HCT116 (cell line): ENCODE data around the gene PAGR1. TPM values are rescaled to one million over a fixed set of nuclear protein-coding genes. Genes with fewer than 3 reads are reported as not detected.
A peak's percentile ranks its signal among the peaks of the same experiment; 100 is the strongest.

ENCODE experiments used
- ATAC-seq: fragments of 200-7000 bp; cut with Tn5 transposase; 2 replicates; pipeline ENCODE4 v1.9.1; 2020; ENCODE audit warnings: mild to moderate bottlenecking, moderate library complexity
- BruUV-seq: library from RNA; stranded (reverse); fragments of 400-500 nt; replicated peaks from 2 replicates; lab custom pipeline; 2021; lab: Mats Ljungman, UMichigan
- CTCF ChIA-PET: fragments of 300-600 bp; sonication (Branson Sonifier 250); formaldehyde crosslinking; loops from one replicate; lab custom pipeline; 2021; ENCODE audit warnings: antibody characterized with exemption; lab: Charles Lee
- POLR2A ChIA-PET: fragments of 300-600, 350-600 bp; sonication (Branson Sonifier 250); formaldehyde crosslinking; loops from one replicate; lab custom pipeline; 2021; ENCODE audit warnings: antibody characterized with exemption; lab: Charles Lee
- RAD21 ChIA-PET, 2 experiments: fragments of 300-600 bp; sonication (Branson Sonifier 250); formaldehyde crosslinking; loops; one replicate each; lab custom pipeline; 2023; ENCODE audit warnings: low total read pairs in 2 of 2; ENCODE audit not compliant: uncharacterized antibody in 2 of 2, unreplicated experiment in 2 of 2, low non-redundant PET in 1 of 2; lab: Charles Lee
- DNase-seq: peaks from one replicate; pipeline ENCODE4 v3.0.0-alpha.2; 2010; ENCODE audit warnings: low read depth, low spot score
- H2AFZ ChIP-seq: fragments of 200-600 bp; shearing (Covaris generic), sonication (generic); 2 replicates; pipeline ENCODE4 v1.6.1; 2017; ENCODE audit warnings: low read depth, mixed run types, mixed read lengths, antibody characterized with exemption, low read length; ENCODE audit not compliant: poor library complexity, severe bottlenecking
- H3K27ac ChIP-seq: 2 replicates; pipeline ENCODE4 v1.5.1; 2012; ENCODE audit warnings: low read depth, low read length
- H3K27me3 ChIP-seq: fragments of 200-600 bp; sonication (generic); 2 replicates; pipeline ENCODE4 v1.6.1; 2016; ENCODE audit warnings: mixed run types, low read length, mixed read lengths; ENCODE audit not compliant: insufficient read depth
- H3K36me3 ChIP-seq, 2 experiments: fragments of 200-500 bp in 1 of 2; fragments of 200-600 bp in 1 of 2; sonication (Bioruptor generic) in 1 of 2; sonication (generic) in 1 of 2; 2 replicates each; pipeline versions ENCODE4 v1.5.1 to v1.6.1; 2014 to 2016; ENCODE audit warnings: low read length in 2 of 2, inconsistent platforms in 1 of 2, mixed read lengths in 1 of 2, mixed run types in 1 of 2; ENCODE audit not compliant: insufficient read depth in 2 of 2, control insufficient read depth in 1 of 2
- H3K4me1 ChIP-seq, 2 experiments: fragments of 200-600 bp in 1 of 2; sonication (generic) in 1 of 2; 2 replicates each; pipeline versions ENCODE4 v1.5.1 to v1.6.1; 2012 to 2017; ENCODE audit warnings: low read length in 2 of 2, inconsistent platforms in 1 of 2, mild to moderate bottlenecking in 1 of 2, mixed read lengths in 1 of 2, mixed run types in 1 of 2, moderate library complexity in 1 of 2; ENCODE audit not compliant: insufficient read depth in 2 of 2, control insufficient read depth in 1 of 2
- H3K4me2 ChIP-seq: fragments of 200-600 bp; sonication (generic); 2 replicates; pipeline ENCODE4 v1.6.1; 2017; ENCODE audit warnings: mixed run types, low read length, mixed read lengths
- H3K4me3 ChIP-seq, 2 experiments: fragments of 200-600 bp in 1 of 2; sonication (generic) in 1 of 2; replicated peaks in 1 of 2; 2 replicates each; pipeline ENCODE4 v1.5.1; 2011 to 2016; ENCODE audit warnings: low read length in 2 of 2, control low read depth in 1 of 2, low read depth in 1 of 2, mild to moderate bottlenecking in 1 of 2, mixed read lengths in 1 of 2, mixed run types in 1 of 2
- H3K79me2 ChIP-seq: fragments of 200-600 bp; sonication (generic); 2 replicates; pipeline ENCODE4 v1.6.1; 2017; ENCODE audit warnings: mild to moderate bottlenecking, mixed run types, low read length, moderate library complexity, mixed read lengths; ENCODE audit not compliant: insufficient read depth
- H3K9ac ChIP-seq: fragments of 200-600 bp; sonication (generic); 2 replicates; pipeline ENCODE4 v1.6.1; 2016; ENCODE audit warnings: low read length, mixed read lengths
- H3K9me2 ChIP-seq: fragments of 200-600 bp; sonication (generic), shearing (Covaris generic); 2 replicates; pipeline ENCODE4 v1.6.1; 2017; ENCODE audit warnings: mixed run types, mild to moderate bottlenecking, moderate library complexity; ENCODE audit not compliant: insufficient read depth
- H3K9me3 ChIP-seq, 2 experiments: fragments of 200-500 bp in 1 of 2; fragments of 200-600 bp in 1 of 2; sonication (Bioruptor generic) in 1 of 2; sonication (generic) in 1 of 2; 2 replicates each; pipeline ENCODE4 v1.6.1; 2014 to 2017; ENCODE audit warnings: low read length in 2 of 2, mixed read lengths in 2 of 2, inconsistent platforms in 1 of 2, low read depth in 1 of 2, mild to moderate bottlenecking in 1 of 2, mixed run types in 1 of 2, moderate library complexity in 1 of 2; ENCODE audit not compliant: control insufficient read depth in 1 of 2, insufficient read depth in 1 of 2
- H4K20me1 ChIP-seq: fragments of 200-600 bp; sonication (generic), shearing (Covaris generic); 2 replicates; pipeline ENCODE4 v1.6.1; 2017; ENCODE audit warnings: mixed run types, mild to moderate bottlenecking, moderate library complexity; ENCODE audit not compliant: insufficient read depth
- EGR1 ChIP-seq: IDR thresholded peaks from 2 replicates; pipeline ENCODE4 v1.6.1; 2012; ENCODE audit warnings: low read depth
- FOSL1 ChIP-seq: IDR thresholded peaks from 2 replicates; pipeline ENCODE4 v1.6.1; 2012; ENCODE audit warnings: low read depth
- JUND ChIP-seq: IDR thresholded peaks from 2 replicates; pipeline ENCODE4 v1.6.1; 2012
- POLR2AphosphoS5 ChIP-seq: IDR thresholded peaks from 2 replicates; pipeline ENCODE4 v1.6.1; 2011; ENCODE audit warnings: mild to moderate bottlenecking, low read depth, low read length, moderate library complexity
- SP1 ChIP-seq: IDR thresholded peaks from 2 replicates; pipeline ENCODE4 v1.6.1; 2012; ENCODE audit warnings: low read depth
- ZNF274 ChIP-seq: fragments of 200-500 bp; sonication (Bioruptor generic); IDR thresholded peaks from 2 replicates; pipeline ENCODE4 v1.6.1; 2014; ENCODE audit warnings: mild to moderate bottlenecking, low read depth, low read length, inconsistent platforms
- intact Hi-C: fragments of 100-400 bp; cut with micrococcal nuclease; formaldehyde crosslinking; loops from 2 replicates; pipeline ENCODE4 v1.10.0; 2022
- total RNA-seq: library from RNA; stranded (reverse); gene quantifications from one replicate; pipeline ENCODE4 v1.2.1, GENCODE V29; 2021; ENCODE audit not compliant: unreplicated experiment

PAGR1 gene
- total RNA-seq, 1 experiment from 2014 or later, result 28.9 TPM

DNA sequence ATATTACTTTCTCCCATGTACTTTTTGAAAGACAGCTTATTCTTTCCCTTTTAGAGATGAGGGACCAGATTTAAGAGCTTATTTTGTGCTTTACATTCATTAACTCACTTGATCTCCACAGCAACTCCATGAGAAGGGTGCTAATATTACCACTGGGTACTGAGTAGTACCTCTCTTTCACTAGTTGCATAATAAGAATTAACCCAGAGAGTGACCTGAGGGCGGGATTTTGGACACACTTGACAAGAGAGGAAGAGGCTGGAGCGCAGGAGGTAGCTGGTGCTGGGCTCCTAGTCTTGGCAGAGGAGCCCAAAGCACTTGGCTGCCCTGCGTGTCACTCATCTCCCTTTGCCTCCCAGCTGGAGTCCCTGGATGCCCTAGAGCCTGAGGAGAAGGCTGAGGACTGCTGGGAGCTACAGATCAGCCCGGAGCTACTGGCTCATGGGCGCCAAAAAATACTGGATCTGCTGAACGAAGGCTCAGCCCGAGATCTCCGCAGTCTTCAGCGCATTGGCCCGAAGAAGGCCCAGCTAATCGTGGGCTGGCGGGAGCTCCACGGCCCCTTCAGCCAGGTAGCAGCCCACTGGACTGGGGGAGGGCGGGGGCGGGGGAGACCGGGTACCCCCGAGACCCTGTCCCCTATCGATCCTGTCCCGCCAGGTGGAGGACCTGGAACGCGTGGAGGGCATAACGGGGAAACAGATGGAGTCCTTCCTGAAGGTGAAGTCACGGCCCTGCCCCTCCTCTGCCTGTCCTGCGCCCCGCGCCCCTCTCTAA is 11.3 kb upstream of the PAGR1 start:
- BruUV-seq, result TSS peak; percentile 68
- H4K20me1 ChIP-seq, result no peaks in the 10 kb centered on the region
- peak overlapping the region; percentile 67 to 70 for H3K4me3 ChIP-seq
- H3K27ac ChIP-seq, result peak overlapping the region; percentile 85
- H3K4me2 ChIP-seq, result peak overlapping the region; percentile 87
- RAD21 ChIA-PET, result interaction anchor here (0.6 to 1.1 kb wide), 2 partner anchors 14 to 104 kb away, joined by 3 to 4 read pairs; partner anchors contain the start of gene KIF22 (in 1 of the 2)
- TF ChIP-seq POLR2AphosphoS5, result peak; percentile 20; the same call in 1 of the 2 replicates
- TF ChIP-seq EGR1, result no peak
- TF ChIP-seq JUND, result no peak
- TF ChIP-seq SP1, result no peak
- no peak for TF ChIP-seq FOSL1
- TF ChIP-seq ZNF274, result no peak
- CTCF ChIA-PET, result interaction anchor here (1.5 to 2.3 kb wide), 2 partner anchors 15 to 43 kb away, joined by 5 to 6 read pairs; partner anchors contain the start of gene KIF22
- intact Hi-C loops, result loop anchor here (2.0 kb wide), 1 partner anchor 14 kb away; the partner anchor contains the start of gene KIF22
- peaks cover 11 to 40% of the 10 kb centered on the region in 2 experiments; a peak in 3 of 4 replicates for H3K36me3 ChIP-seq
- H3K79me2 ChIP-seq, result peaks cover 25% of the 10 kb centered on the region
- no peaks in the 10 kb centered on the region for H3K9me3 ChIP-seq
- POLR2A ChIA-PET, result interaction anchor here (0.7 to 1.9 kb wide), 3 partner anchors 9 to 17 kb away, joined by 3 to 10 read pairs (median 3); partner anchors contain the start of gene KIF22
- H3K4me1 ChIP-seq, result peaks cover 19 to 46% of the 10 kb centered on the region in 2 experiments
- DNase-seq (no peak), ATAC-seq (no peak)
- no peak overlapping the region for H2AFZ ChIP-seq
- H3K9me2 ChIP-seq, result no peaks in the 10 kb centered on the region
- H3K27me3 ChIP-seq, result no peaks in the 10 kb centered on the region
- peak overlapping the region; percentile 84 for H3K9ac ChIP-seq
